IMR-90 (cell line): ENCODE data around the gene PPP1R8. TPM values are rescaled to one million over a fixed set of nuclear protein-coding genes. Genes with fewer than 3 reads are reported as not detected.
A peak's percentile ranks its signal among the peaks of the same experiment; 100 is the strongest.

ENCODE experiments used
- ATAC-seq: fragments of 200-7000 bp; cut with Tn5 transposase; 2 replicates; pipeline ENCODE4 v1.9.1; 2020; ENCODE audit warnings: low read depth, mild to moderate bottlenecking, moderate library complexity
- BruUV-seq: library from RNA; stranded (reverse); fragments of 400-500 nt; replicated peaks from 2 replicates; lab custom pipeline; 2021; lab: Mats Ljungman, UMichigan
- CTCF ChIA-PET: fragments of 300-600 bp; formaldehyde crosslinking; extraction: SDS; loops from one replicate; lab custom pipeline; 2021; ENCODE audit warnings: antibody characterized with exemption; lab: Yijun Ruan, JAX
- POLR2A ChIA-PET: fragments of 300-600 bp; sonication (Branson Sonifier 250); formaldehyde crosslinking; loops from one replicate; lab custom pipeline; 2022; ENCODE audit warnings: antibody characterized with exemption; ENCODE audit not compliant: unreplicated experiment; lab: Charles Lee
- DNase-seq: peaks from one replicate; pipeline ENCODE4 v3.0.0; 2013
- H2AFZ ChIP-seq: replicated peaks from 2 replicates; pipeline ENCODE3; 2013; ENCODE audit warnings: low read length, mild to moderate bottlenecking; ENCODE audit not compliant: poor library complexity
- H2AK5ac ChIP-seq: 2 replicates; pipeline ENCODE4 v1.6.1; 2013; ENCODE audit warnings: low read depth, low read length, inconsistent platforms
- H2AK9ac ChIP-seq: replicated peaks from 2 replicates; pipeline ENCODE3; 2013; ENCODE audit warnings: mild to moderate bottlenecking, low read depth, low read length, moderate library complexity; ENCODE audit not compliant: poor library complexity
- H2BK120ac ChIP-seq: 2 replicates; pipeline ENCODE4 v1.6.1; 2013; ENCODE audit warnings: low read depth, low read length, inconsistent platforms
- H2BK15ac ChIP-seq: 3 replicates; pipeline ENCODE4 v1.6.1; 2013; ENCODE audit warnings: low read depth, low read length, inconsistent platforms
- H2BK20ac ChIP-seq: 2 replicates; pipeline ENCODE4 v1.6.1; 2013; ENCODE audit warnings: low read depth, mild to moderate bottlenecking, inconsistent platforms, low read length, moderate library complexity
- H2BK5ac ChIP-seq: 2 replicates; pipeline ENCODE4 v1.6.1; 2013; ENCODE audit warnings: mild to moderate bottlenecking, low read depth, low read length, inconsistent platforms; ENCODE audit not compliant: poor library complexity, severe bottlenecking
- H3K14ac ChIP-seq: replicated peaks from 2 replicates; pipeline ENCODE4 v1.6.1; 2013; ENCODE audit warnings: low read depth, low read length, inconsistent platforms
- H3K18ac ChIP-seq: 2 replicates; pipeline ENCODE4 v1.6.1; 2013; ENCODE audit warnings: low read depth, low read length, control low read depth
- H3K23ac ChIP-seq: 2 replicates; pipeline ENCODE4 v1.6.1; 2013; ENCODE audit warnings: low read depth, low read length, inconsistent platforms
- H3K27ac ChIP-seq: 2 replicates; pipeline ENCODE4 v1.5.1; 2013; ENCODE audit warnings: mild to moderate bottlenecking, control low read depth, low read length; ENCODE audit not compliant: insufficient read depth
- H3K27me3 ChIP-seq: 2 replicates; pipeline ENCODE4 v1.6.1; 2013; ENCODE audit warnings: low read length; ENCODE audit not compliant: control insufficient read depth, insufficient read depth
- H3K36me3 ChIP-seq: 2 replicates; pipeline ENCODE4 v1.6.1; 2013; ENCODE audit warnings: low read length, mixed read lengths; ENCODE audit not compliant: control insufficient read depth, insufficient read depth
- H3K4ac ChIP-seq: 2 replicates; pipeline ENCODE4 v1.6.1; 2013; ENCODE audit warnings: low read depth, low read length, inconsistent platforms
- H3K4me1 ChIP-seq: 2 replicates; pipeline ENCODE4 v1.6.1; 2013; ENCODE audit warnings: low read length, mixed read lengths; ENCODE audit not compliant: control insufficient read depth, insufficient read depth
- H3K4me2 ChIP-seq: 2 replicates; pipeline ENCODE4 v1.6.1; 2013; ENCODE audit warnings: low read depth, mild to moderate bottlenecking, control low read depth, low read length, moderate library complexity
- H3K4me3 ChIP-seq: 2 replicates; pipeline ENCODE4 v1.5.1; 2013; ENCODE audit warnings: low read depth, mild to moderate bottlenecking, control low read depth, low read length, moderate library complexity; ENCODE audit not compliant: insufficient read depth
- H3K56ac ChIP-seq: 2 replicates; pipeline ENCODE4 v1.6.1; 2013; ENCODE audit warnings: low read length, inconsistent platforms; ENCODE audit not compliant: insufficient read depth; ENCODE audit errors: extremely low read depth
- H3K79me1 ChIP-seq, 2 experiments: 2 replicates each; pipeline ENCODE4 v1.6.1; 2013; ENCODE audit warnings: low read length in 2 of 2, inconsistent platforms in 1 of 2, low read depth in 1 of 2
- H3K9ac ChIP-seq: 2 replicates; pipeline ENCODE4 v1.6.1; 2013; ENCODE audit warnings: low read depth, low read length, control low read depth
- H3K9me1 ChIP-seq: 2 replicates; pipeline ENCODE4 v1.6.1; 2013; ENCODE audit warnings: low read length, inconsistent platforms; ENCODE audit not compliant: insufficient read depth
- H3K9me3 ChIP-seq: 2 replicates; pipeline ENCODE4 v1.6.1; 2013; ENCODE audit warnings: low read length; ENCODE audit not compliant: control insufficient read depth, insufficient read depth
- H4K20me1 ChIP-seq: 2 replicates; pipeline ENCODE4 v1.6.1; 2013; ENCODE audit warnings: low read length, inconsistent platforms; ENCODE audit not compliant: insufficient read depth
- H4K5ac ChIP-seq: 2 replicates; pipeline ENCODE4 v1.6.1; 2013; ENCODE audit warnings: mild to moderate bottlenecking, low read depth, low read length, control low read depth
- H4K8ac ChIP-seq, 2 experiments: 2 replicates each; pipeline ENCODE4 v1.6.1; 2013; ENCODE audit warnings: low read depth in 2 of 2, low read length in 2 of 2, control low read depth in 1 of 2, inconsistent platforms in 1 of 2
- H4K91ac ChIP-seq: 2 replicates; pipeline ENCODE4 v1.6.1; 2013; ENCODE audit warnings: low read depth, low read length, inconsistent platforms; ENCODE audit not compliant: insufficient read depth
- CEBPB ChIP-seq: IDR thresholded peaks from 2 replicates; pipeline ENCODE4 v1.6.1; 2012; ENCODE audit warnings: low read depth, low read length, improper control_type of control experiment
- CHD1 ChIP-seq: IDR thresholded peaks from 2 replicates; pipeline ENCODE4 v1.6.1; 2012; ENCODE audit warnings: low read depth, low read length, improper control_type of control experiment
- FOS ChIP-seq: fragments of 150-350 bp; IDR thresholded peaks from 2 replicates; pipeline ENCODE4 v1.6.1; 2016; ENCODE audit warnings: low read depth, low read length
- MAZ ChIP-seq: IDR thresholded peaks from 2 replicates; pipeline ENCODE4 v1.6.1; 2012; ENCODE audit warnings: low read depth, mild to moderate bottlenecking, low read length, improper control_type of control experiment, moderate library complexity, borderline replicate concordance
- MXI1 ChIP-seq: IDR thresholded peaks from 2 replicates; pipeline ENCODE4 v1.6.1; 2012; ENCODE audit warnings: low read depth, mild to moderate bottlenecking, low read length, moderate library complexity, borderline replicate concordance
- NFE2L2 ChIP-seq: fragments of 150-350 bp; IDR thresholded peaks from 2 replicates; pipeline ENCODE4 v1.6.1; 2016; ENCODE audit warnings: low read depth, mild to moderate bottlenecking, low read length
- POLR2A ChIP-seq: IDR thresholded peaks from 2 replicates; pipeline ENCODE4 v1.6.1; 2012; ENCODE audit warnings: mild to moderate bottlenecking, low read depth, low read length
- RAD21 ChIP-seq: IDR thresholded peaks from 2 replicates; pipeline ENCODE4 v1.6.1; 2012; ENCODE audit warnings: low read length, improper control_type of control experiment
- RCOR1 ChIP-seq: IDR thresholded peaks from 2 replicates; pipeline ENCODE4 v1.6.1; 2012; ENCODE audit warnings: mild to moderate bottlenecking, low read length, improper control_type of control experiment; ENCODE audit not compliant: insufficient replicate concordance
- WGBS, 2 experiments: methylation state at CpG; one replicate each; pipeline versions ENCODE4 v1.1.5 to v1.1.7; 2013; ENCODE audit warnings: missing lambda C conversion rate in 2 of 2; ENCODE audit not compliant: insufficient read length in 1 of 2; ENCODE audit errors: extremely low coverage in 2 of 2; 5-methylcytosine and 5-hydroxymethylcytosine counted together
- dilution Hi-C: fragments of 300-500 bp; cut with HindIII; formaldehyde crosslinking; loops from one replicate; pipeline ENCODE4 v1.14.3; 2018; ENCODE audit warnings: low sequenced_read_pairs; ENCODE audit not compliant: unreplicated experiment
- in situ Hi-C: fragments of 300-500 bp; cut with MboI; formaldehyde crosslinking; loops from 3 replicates; pipeline ENCODE4 v1.14.3; 2019; ENCODE audit warnings: low sequenced_read_pairs, inconsistent platforms, mixed read lengths
- intact Hi-C: fragments of 100-400 bp; cut with micrococcal nuclease; formaldehyde crosslinking; loops from 2 replicates; pipeline ENCODE4 v1.10.0; 2022
- polyA plus RNA-seq, 3 experiments: library from polyadenylated mRNA; depleted of rRNA; stranded (reverse); fragments of >200 nt; gene quantifications; 2 replicates each; pipeline ENCODE4 v1.2.3, GENCODE V29; 2012; ENCODE audit warnings: low replicate concordance in 1 of 3
- total RNA-seq: library from RNA; depleted of rRNA; stranded (reverse); fragments of >200 nt; gene quantifications from 2 replicates; pipeline ENCODE4 v1.2.3, GENCODE V29; 2012
- TF ChIP-seq, protein P1 (sequence below): conservative IDR thresholded peaks from 2 replicates; pipeline ENCODE4 v1.5.1; 2012; ENCODE audit warnings: mild to moderate bottlenecking, low read depth, low read length, improper control_type of control experiment
- TF ChIP-seq, protein P2 (sequence below): fragments of 150-350 bp; IDR thresholded peaks from 2 replicates; pipeline ENCODE4 v1.6.1; 2016; ENCODE audit warnings: low read depth, mild to moderate bottlenecking, low read length, moderate library complexity, borderline replicate concordance
- TF ChIP-seq, protein P3 (sequence below): fragments of 150-350 bp; IDR thresholded peaks from 2 replicates; pipeline ENCODE4 v1.6.1; 2017; ENCODE audit warnings: mild to moderate bottlenecking, antibody characterized with exemption, low read length, low read depth

PPP1R8 gene
- total and polyA plus RNA-seq, 2 of the 4 experiments (the other 2 are of a cell fraction), result 53.8 to 80.1 TPM

DNA sequence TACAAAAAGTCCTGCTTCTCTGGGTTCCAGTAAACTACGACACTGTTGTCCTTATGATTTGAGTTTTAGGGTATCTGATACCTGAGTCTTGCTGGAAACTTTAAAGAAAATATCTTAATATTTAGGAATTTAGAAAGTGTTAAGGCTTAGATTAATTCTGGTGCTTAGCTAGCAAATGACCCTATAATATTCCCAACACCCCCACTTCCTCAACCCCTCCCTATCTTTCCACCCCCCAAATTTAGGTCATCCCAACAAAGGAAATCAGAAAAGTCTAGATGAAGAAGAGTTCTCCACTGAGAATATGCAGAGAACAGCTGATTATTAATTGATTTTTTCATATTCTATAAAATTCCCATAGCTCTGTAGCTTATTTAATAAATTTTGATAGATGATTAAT, 45.9 kb upstream of the PPP1R8 start:
- WGBS, 2 experiments, result no CpG with 5 or more reads among the region's 1 CpG
- Histone ChIP-seq H4K20me1 (peaks cover 39% of the 10 kb centered on the region), H3K27ac (no peak overlapping the region), H2AK5ac (no peak overlapping the region), H2AFZ (no peak overlapping the region), H4K91ac (no peak overlapping the region), H2AK9ac (no peak overlapping the region), H3K4me1 (peaks cover 5% of the 10 kb centered on the region), H2BK120ac (no peak overlapping the region), H3K4me3 (no peak overlapping the region), H2BK5ac (peak overlapping the region; percentile 11), H3K56ac (no peak overlapping the region), H3K9me3 (no peaks in the 10 kb centered on the region), H2BK20ac (no peak overlapping the region), H3K9ac (no peak overlapping the region), H3K18ac (no peak overlapping the region), H4K8ac (no peak overlapping the region), H3K4ac (no peak overlapping the region), H4K5ac (no peak overlapping the region), H3K23ac (no peak overlapping the region), H2BK15ac (no peak overlapping the region), H3K9me1 (peaks cover 17% of the 10 kb centered on the region), H3K36me3 (peaks cover 5% of the 10 kb centered on the region; the same call in 1 of the 2 replicates), H3K14ac (no peak overlapping the region), H3K79me1 (peaks cover 20 to 82% of the 10 kb centered on the region in 2 experiments), H3K4me2 (no peak overlapping the region), H3K27me3 (no peaks in the 10 kb centered on the region)
- DNase-seq, result no peak
- ChIA-PET POLR2A (interaction anchor here (0.7 kb wide), 2 partner anchors 12 to 33 kb away, joined by 3 read pairs; partner anchors contain the start of gene STX12), CTCF (interaction anchor here (0.6 to 1.1 kb wide), 3 partner anchors 9 to 1504 kb away, joined by 4 to 5 read pairs (median 4); no protein-coding TSS in a partner anchor)
- intact Hi-C loops (no loop called here), dilution Hi-C loops (no loop called here), in situ Hi-C loops (no loop called here)
- no TSS peak for BruUV-seq
- no peak for ATAC-seq
- TF ChIP-seq MXI1 (no peak), MAZ (no peak), POLR2A (no peak), CEBPB (no peak), FOS (no peak), RCOR1 (no peak), CHD1 (no peak), RAD21 (no peak), NFE2L2 (no peak)
- TF ChIP-seq, protein P1, sequence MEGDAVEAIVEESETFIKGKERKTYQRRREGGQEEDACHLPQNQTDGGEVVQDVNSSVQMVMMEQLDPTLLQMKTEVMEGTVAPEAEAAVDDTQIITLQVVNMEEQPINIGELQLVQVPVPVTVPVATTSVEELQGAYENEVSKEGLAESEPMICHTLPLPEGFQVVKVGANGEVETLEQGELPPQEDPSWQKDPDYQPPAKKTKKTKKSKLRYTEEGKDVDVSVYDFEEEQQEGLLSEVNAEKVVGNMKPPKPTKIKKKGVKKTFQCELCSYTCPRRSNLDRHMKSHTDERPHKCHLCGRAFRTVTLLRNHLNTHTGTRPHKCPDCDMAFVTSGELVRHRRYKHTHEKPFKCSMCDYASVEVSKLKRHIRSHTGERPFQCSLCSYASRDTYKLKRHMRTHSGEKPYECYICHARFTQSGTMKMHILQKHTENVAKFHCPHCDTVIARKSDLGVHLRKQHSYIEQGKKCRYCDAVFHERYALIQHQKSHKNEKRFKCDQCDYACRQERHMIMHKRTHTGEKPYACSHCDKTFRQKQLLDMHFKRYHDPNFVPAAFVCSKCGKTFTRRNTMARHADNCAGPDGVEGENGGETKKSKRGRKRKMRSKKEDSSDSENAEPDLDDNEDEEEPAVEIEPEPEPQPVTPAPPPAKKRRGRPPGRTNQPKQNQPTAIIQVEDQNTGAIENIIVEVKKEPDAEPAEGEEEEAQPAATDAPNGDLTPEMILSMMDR, result no peak
- TF ChIP-seq, protein P2, sequence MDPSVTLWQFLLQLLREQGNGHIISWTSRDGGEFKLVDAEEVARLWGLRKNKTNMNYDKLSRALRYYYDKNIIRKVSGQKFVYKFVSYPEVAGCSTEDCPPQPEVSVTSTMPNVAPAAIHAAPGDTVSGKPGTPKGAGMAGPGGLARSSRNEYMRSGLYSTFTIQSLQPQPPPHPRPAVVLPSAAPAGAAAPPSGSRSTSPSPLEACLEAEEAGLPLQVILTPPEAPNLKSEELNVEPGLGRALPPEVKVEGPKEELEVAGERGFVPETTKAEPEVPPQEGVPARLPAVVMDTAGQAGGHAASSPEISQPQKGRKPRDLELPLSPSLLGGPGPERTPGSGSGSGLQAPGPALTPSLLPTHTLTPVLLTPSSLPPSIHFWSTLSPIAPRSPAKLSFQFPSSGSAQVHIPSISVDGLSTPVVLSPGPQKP, result no peak
- TF ChIP-seq, protein P3, sequence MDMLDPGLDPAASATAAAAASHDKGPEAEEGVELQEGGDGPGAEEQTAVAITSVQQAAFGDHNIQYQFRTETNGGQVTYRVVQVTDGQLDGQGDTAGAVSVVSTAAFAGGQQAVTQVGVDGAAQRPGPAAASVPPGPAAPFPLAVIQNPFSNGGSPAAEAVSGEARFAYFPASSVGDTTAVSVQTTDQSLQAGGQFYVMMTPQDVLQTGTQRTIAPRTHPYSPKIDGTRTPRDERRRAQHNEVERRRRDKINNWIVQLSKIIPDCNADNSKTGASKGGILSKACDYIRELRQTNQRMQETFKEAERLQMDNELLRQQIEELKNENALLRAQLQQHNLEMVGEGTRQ, result no peak
